H1 (cell line): ENCODE measurements around the gene PPIF. TPM values are rescaled to one million over a fixed set of nuclear protein-coding genes. Genes with fewer than 3 reads are reported as not detected.

Source experiments
- CTCF ChIA-PET: fragments of 300-600 bp; sonication (Branson Sonifier 250); formaldehyde crosslinking; loops from one replicate; lab custom pipeline; 2021; ENCODE audit not compliant: partially characterized antibody; lab: Charles Lee
- POLR2A ChIA-PET: fragments of 300-600 bp; sonication (Branson Sonifier 250); formaldehyde crosslinking; loops from one replicate; lab custom pipeline; 2021; ENCODE audit warnings: inconsistent platforms; ENCODE audit not compliant: partially characterized antibody; lab: Charles Lee
- DNase-seq, 2 experiments: peaks; one replicate each; pipeline versions ENCODE4 v3.0.0 to v3.0.0-alpha.2; 2010 to 2022; ENCODE audit warnings: low spot score in 2 of 2, low read depth in 1 of 2, mixed read lengths in 1 of 2
- FAIRE-seq: peaks from 2 replicates; lab custom pipeline; 2011; peaks lifted over from hg19 to GRCh38; lab: Jason Lieb, UNC
- H2AFZ ChIP-seq: 2 replicates; pipeline ENCODE4 v1.8.1; 2012; ENCODE audit warnings: low read length, inconsistent platforms
- H2AK5ac ChIP-seq: 2 replicates; pipeline ENCODE4 v1.6.1; 2013; ENCODE audit warnings: low read depth, low read length
- H2BK120ac ChIP-seq: replicated peaks from 2 replicates; pipeline ENCODE3; 2013; ENCODE audit warnings: low read depth, low read length, inconsistent platforms
- H2BK12ac ChIP-seq: 2 replicates; pipeline ENCODE4 v1.6.1; 2013; ENCODE audit warnings: low read depth, low read length
- H2BK15ac ChIP-seq: 2 replicates; pipeline ENCODE4 v1.6.1; 2013; ENCODE audit warnings: low read length
- H2BK20ac ChIP-seq: 2 replicates; pipeline ENCODE4 v1.6.1; 2013; ENCODE audit warnings: low read length
- H2BK5ac ChIP-seq: 2 replicates; pipeline ENCODE4 v1.6.1; 2013; ENCODE audit warnings: low read depth, low read length
- H3K14ac ChIP-seq: 2 replicates; pipeline ENCODE4 v1.6.1; 2013; ENCODE audit warnings: inconsistent platforms; ENCODE audit not compliant: insufficient read length
- H3K18ac ChIP-seq: 2 replicates; pipeline ENCODE4 v1.6.1; 2013; ENCODE audit warnings: low read length; ENCODE audit errors: extremely low read depth
- H3K23ac ChIP-seq: 2 replicates; pipeline ENCODE4 v1.6.1; 2013; ENCODE audit warnings: inconsistent platforms; ENCODE audit not compliant: insufficient read length
- H3K23me2 ChIP-seq: 2 replicates; pipeline ENCODE4 v1.6.1; 2013; ENCODE audit warnings: low read depth, low read length
- H3K27ac ChIP-seq: 2 replicates; pipeline ENCODE4 v1.6.1; 2011; ENCODE audit warnings: low read depth, low read length, inconsistent platforms
- H3K27me3 ChIP-seq, 4 experiments: replicated peaks in 1 of 4; 1 replicate in 1 of 4; 2 replicates in 3 of 4; pipeline versions ENCODE4 v1.6.1 to v1.8.1; 2011 to 2013; ENCODE audit warnings: low read length in 3 of 4, mild to moderate bottlenecking in 3 of 4, inconsistent platforms in 2 of 4, mixed read lengths in 2 of 4, moderate library complexity in 1 of 4; ENCODE audit not compliant: control insufficient read depth in 3 of 4, insufficient read depth in 3 of 4; ENCODE audit errors: extremely low read depth in 1 of 4
- H3K36me3 ChIP-seq, 4 experiments: 2 replicates each; pipeline versions ENCODE4 v1.6.1 to v1.8.1; 2011 to 2013; ENCODE audit warnings: mild to moderate bottlenecking in 4 of 4, low read length in 3 of 4, moderate library complexity in 2 of 4, control low read depth in 1 of 4, inconsistent platforms in 1 of 4; ENCODE audit not compliant: insufficient read depth in 4 of 4, control insufficient read depth in 2 of 4
- H3K4ac ChIP-seq: replicated peaks from 2 replicates; pipeline ENCODE3; 2013; ENCODE audit warnings: low read length, low read depth, mixed read lengths, inconsistent platforms; ENCODE audit not compliant: insufficient read length
- H3K4me1 ChIP-seq, 4 experiments: replicated peaks in 1 of 4; 1 replicate in 1 of 4; 2 replicates in 3 of 4; pipeline versions ENCODE4 v1.6.1 to v1.8.1; 2011 to 2013; ENCODE audit warnings: low read length in 3 of 4, inconsistent platforms in 2 of 4, mixed read lengths in 1 of 4; ENCODE audit not compliant: insufficient read depth in 4 of 4, control insufficient read depth in 3 of 4
- H3K4me2 ChIP-seq, 2 experiments: 2 replicates each; pipeline versions ENCODE4 v1.6.1 to v1.8.1; 2011 to 2013; ENCODE audit warnings: low read depth in 2 of 2, low read length in 2 of 2, control low read depth in 1 of 2, inconsistent platforms in 1 of 2, mild to moderate bottlenecking in 1 of 2; ENCODE audit not compliant: insufficient read depth in 1 of 2
- H3K4me3 ChIP-seq, 4 experiments: fragments of 200-600, 300-600 bp in 1 of 4; sonication (generic), shearing (Covaris generic), sonication (Bioruptor Twin) in 1 of 4; 2 replicates each; pipeline versions ENCODE4 v1.5.1 to v1.8.1; 2011 to 2016; ENCODE audit warnings: low read length in 4 of 4, low read depth in 3 of 4, control low read depth in 2 of 4, inconsistent platforms in 2 of 4, mild to moderate bottlenecking in 2 of 4, mixed read lengths in 1 of 4, moderate library complexity in 1 of 4; ENCODE audit not compliant: insufficient read depth in 2 of 4; ENCODE audit errors: extremely low read depth in 1 of 4
- H3K56ac ChIP-seq: replicated peaks from 2 replicates; pipeline ENCODE3; 2013; ENCODE audit warnings: low read depth, mild to moderate bottlenecking, mixed read lengths, low read length, inconsistent platforms; ENCODE audit not compliant: insufficient read length
- H3K79me1 ChIP-seq: 2 replicates; pipeline ENCODE4 v1.6.1; 2013; ENCODE audit warnings: low read depth, low read length, control low read depth
- H3K79me2 ChIP-seq, 2 experiments: 2 replicates each; pipeline versions ENCODE4 v1.6.1 to v1.8.1; 2012 to 2013; ENCODE audit warnings: low read length in 2 of 2, mild to moderate bottlenecking in 2 of 2, inconsistent platforms in 1 of 2; ENCODE audit not compliant: insufficient read depth in 2 of 2, control insufficient read depth in 1 of 2
- H3K9ac ChIP-seq, 4 experiments: replicated peaks in 1 of 4; 1 replicate in 1 of 4; 2 replicates in 3 of 4; pipeline versions ENCODE4 v1.6.1 to v1.8.1; 2011 to 2013; ENCODE audit warnings: low read depth in 3 of 4, low read length in 3 of 4, control low read depth in 2 of 4, mild to moderate bottlenecking in 2 of 4, moderate library complexity in 2 of 4, inconsistent platforms in 1 of 4; ENCODE audit errors: extremely low read depth in 1 of 4
- H3K9me3 ChIP-seq, 2 experiments: 2 replicates each; pipeline versions ENCODE4 v1.6.1 to v1.8.1; 2012 to 2013; ENCODE audit warnings: mild to moderate bottlenecking in 2 of 2, moderate library complexity in 2 of 2, control low read depth in 1 of 2, inconsistent platforms in 1 of 2, low read depth in 1 of 2, low read length in 1 of 2, mixed read lengths in 1 of 2; ENCODE audit not compliant: insufficient read depth in 2 of 2
- H4K20me1 ChIP-seq, 2 experiments: replicated peaks in 1 of 2; 2 replicates each; pipeline versions ENCODE3 to v1.8.1; 2011 to 2013; ENCODE audit warnings: inconsistent platforms in 2 of 2, low read length in 2 of 2, mild to moderate bottlenecking in 1 of 2; ENCODE audit not compliant: insufficient read depth in 2 of 2, control insufficient read depth in 1 of 2
- H4K5ac ChIP-seq: 2 replicates; pipeline ENCODE4 v1.6.1; 2013; ENCODE audit warnings: low read length, low read depth, mixed read lengths, inconsistent platforms; ENCODE audit not compliant: insufficient read length
- H4K8ac ChIP-seq: 2 replicates; pipeline ENCODE4 v1.8.0; 2013; ENCODE audit warnings: mild to moderate bottlenecking, moderate library complexity, low read length, inconsistent platforms; ENCODE audit not compliant: insufficient read depth; ENCODE audit errors: extremely low read depth
- H4K91ac ChIP-seq: replicated peaks from 2 replicates; pipeline ENCODE3; 2013; ENCODE audit warnings: low read length, mixed read lengths, inconsistent platforms; ENCODE audit not compliant: insufficient read length
- CHD2 ChIP-seq: IDR thresholded peaks from 2 replicates; pipeline ENCODE4 v1.6.1; 2012; ENCODE audit warnings: low read length, improper control_type of control experiment
- KDM1A ChIP-seq: fragments of 200-600, 300-600 bp; sonication (generic); IDR thresholded peaks from 2 replicates; pipeline ENCODE4 v1.7.1; 2016; ENCODE audit warnings: mild to moderate bottlenecking, low read length, borderline replicate concordance
- KDM4A ChIP-seq: IDR thresholded peaks from one replicate; pipeline ENCODE4 v1.7.1; 2012; ENCODE audit warnings: low read depth, mild to moderate bottlenecking, moderate library complexity, low read length, inconsistent platforms; ENCODE audit not compliant: severe bottlenecking
- KDM5A ChIP-seq: fragments of 200-600 bp; IDR thresholded peaks from 2 replicates; pipeline ENCODE4 v1.7.1; 2012; ENCODE audit warnings: mild to moderate bottlenecking, low read length, inconsistent platforms, mixed read lengths
- PHF8 ChIP-seq: fragments of 200-600 bp; sonication (generic); conservative IDR thresholded peaks from 2 replicates; pipeline ENCODE4 v1.7.1; 2012; ENCODE audit warnings: low read depth, mild to moderate bottlenecking, inconsistent platforms, low read length, moderate library complexity
- SIRT6 ChIP-seq: IDR thresholded peaks from one replicate; pipeline ENCODE4 v1.7.1; 2012; ENCODE audit warnings: low read length, inconsistent platforms
- SP4 ChIP-seq: IDR thresholded peaks from 2 replicates; pipeline ENCODE4 v1.6.1; 2012; ENCODE audit warnings: low read length, inconsistent platforms
- TAF7 ChIP-seq: optimal IDR thresholded peaks from 2 replicates; pipeline ENCODE3; 2011; ENCODE audit warnings: low read depth, mild to moderate bottlenecking, inconsistent platforms, low read length, moderate library complexity, borderline replicate concordance
- ZNF274 ChIP-seq: IDR thresholded peaks from 2 replicates; pipeline ENCODE4 v1.7.0; 2012; ENCODE audit warnings: low read length, borderline replicate concordance; ENCODE audit errors: extremely low read depth
- WGBS, 2 experiments: shearing (Covaris generic) in 1 of 2; methylation state at CpG; one replicate each; pipeline versions ENCODE4 v1.1.6 to v1.1.7; 2013 to 2015; ENCODE audit warnings: low lambda C conversion rate in 2 of 2, mixed read lengths in 2 of 2, inconsistent platforms in 1 of 2, low coverage in 1 of 2, missing lambda C conversion rate in 1 of 2; ENCODE audit not compliant: insufficient replicate concordance in 2 of 2, insufficient coverage in 1 of 2, insufficient read length in 1 of 2; ENCODE audit errors: extremely low coverage in 1 of 2, missing lambda C conversion rate in 1 of 2; 5-methylcytosine and 5-hydroxymethylcytosine counted together
- long read RNA-seq, 2 experiments: library from RNA in 1 of 2; library from capped mRNA in 1 of 2; stranded (forward); transcript quantifications; one replicate each; pipeline ENCODE4 v2.0.0, GENCODE V29; 2021; ENCODE audit warnings: inconsistent platforms in 1 of 2
- polyA minus RNA-seq, 3 experiments: library from RNA; depleted of rRNA, polyadenylated mRNA; stranded (reverse); fragments of >200 nt; gene quantifications; 1 replicate in 2 of 3; 2 replicates in 1 of 3; pipeline ENCODE4 v1.2.3, GENCODE V29; 2011
- polyA plus RNA-seq, 7 experiments: library from polyadenylated mRNA; depleted of rRNA in 3 of 7; stranded (reverse) in 5 of 7; unstranded in 2 of 7; fragments of >200 nt in 5 of 7; fragments of 200-250 nt in 2 of 7; gene quantifications; 1 replicate in 5 of 7; 2 replicates in 1 of 7; 4 replicates in 1 of 7; pipeline versions ENCODE4 v1.2.1 to v1.2.3, GENCODE V29; 2011 to 2013; ENCODE audit warnings: missing spikeins in 2 of 7, mixed read lengths in 2 of 7
- total RNA-seq: library from RNA; stranded (reverse); fragmentation: NEBNext Ultra II Directional; extraction: Animal tissue kit (Norgen Biotek cat#: 25700); gene quantifications from 2 replicates; pipeline ENCODE4 v1.2.1, GENCODE V29; 2021

The PPIF gene
- total RNA-seq (70.2 and 74.9 TPM in 2 replicates), polyA plus RNA-seq (2011; rRNA removed) (77.6 and 107 TPM in 2 replicates), polyA minus RNA-seq (2011; rRNA and poly(A)+ RNA removed) (62.8 and 81.2 TPM in 2 replicates)
- polyA plus RNA-seq (2011; cell fraction: cytosol; rRNA removed) = 91.0 TPM
- 104 TPM for polyA plus RNA-seq (2011; cell fraction: nucleus; rRNA removed)
- polyA plus RNA-seq (2012, experiment 1 of 2) = 66.7 to 100 TPM (median 84.3 TPM) in 4 replicates
- polyA plus RNA-seq (2012, experiment 2 of 2) = 67.0 TPM
- 54.5 TPM for polyA plus RNA-seq (2013, experiment 1 of 2)
- 54.9 TPM for polyA plus RNA-seq (2013, experiment 2 of 2)
- 40.5 TPM for polyA minus RNA-seq (2011; cell fraction: cytosol; rRNA and poly(A)+ RNA removed)
- polyA minus RNA-seq (2011; cell fraction: nucleus; rRNA and poly(A)+ RNA removed) = 52.5 TPM
- long read RNA-seq, experiment 1, transcript PPIF-201 (6 exons, 2,190 nt) = major isoform, 65 of 120 reads
- long read RNA-seq, experiment 1, partial matches to known transcripts = 17 of 120 reads
- long read RNA-seq, experiment 1, other reads (novel, unspliced or antisense) = 37 of 120 reads
- long read RNA-seq, experiment 2, partial matches to known transcripts = 0 of 2 reads
- long read RNA-seq, experiment 2, other reads (novel, unspliced or antisense) = 2 of 2 reads

DNA sequence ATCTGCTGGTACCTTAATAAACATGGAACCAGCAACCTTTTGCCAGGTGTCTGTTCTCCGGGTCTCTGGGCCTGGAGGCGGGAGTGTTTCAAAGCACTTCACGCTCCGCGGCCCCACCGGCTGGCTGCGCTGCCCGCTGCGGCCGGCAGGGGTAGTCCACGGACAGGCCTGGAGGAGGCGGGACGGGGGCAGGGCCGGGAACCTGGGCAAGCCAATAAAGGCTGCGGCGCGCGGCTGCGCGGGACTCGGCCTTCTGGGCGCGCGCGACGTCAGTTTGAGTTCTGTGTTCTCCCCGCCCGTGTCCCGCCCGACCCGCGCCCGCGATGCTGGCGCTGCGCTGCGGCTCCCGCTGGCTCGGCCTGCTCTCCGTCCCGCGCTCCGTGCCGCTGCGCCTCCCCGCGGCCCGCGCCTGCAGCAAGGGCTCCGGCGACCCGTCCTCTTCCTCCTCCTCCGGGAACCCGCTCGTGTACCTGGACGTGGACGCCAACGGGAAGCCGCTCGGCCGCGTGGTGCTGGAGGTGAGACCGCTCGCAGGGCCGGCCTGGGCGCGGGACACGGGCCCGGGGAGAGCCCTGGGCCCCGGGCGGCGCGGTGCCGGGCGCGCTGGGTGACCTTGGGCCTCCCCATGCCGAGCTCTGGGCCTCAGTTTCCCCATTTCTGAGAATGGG, at the start of gene PPIF:
Gene PPIF (plus strand): TSS at position 244 of the 668 bp plus-strand sequence. CDS start 80 bp downstream, at position 324.
- Histone ChIP-seq H3K14ac (no peak within 1 kb of the TSS), H3K9me3 (no peaks in the 10 kb centered on the region), H2BK5ac (no peak within 1 kb of the TSS), H3K4me1 (peaks cover 0 to 14% (median 6%) of the 10 kb centered on the region in 4 experiments; a peak in 6 of 7 replicates), H3K79me2 (peaks cover 0 to 11% of the 10 kb centered on the region in 2 experiments; a peak in 1 of 4 replicates), H4K5ac (peak within 1 kb of the TSS; percentile 31), H2BK120ac (no peak within 1 kb of the TSS), H2BK20ac (no peak within 1 kb of the TSS), H3K27me3 (no peaks in the 10 kb centered on the region), H2BK15ac (peak within 1 kb of the TSS; percentile 29; the same call in 1 of the 2 replicates), H2BK12ac (no peak within 1 kb of the TSS), H3K23me2 (peaks cover 8% of the 10 kb centered on the region; the same call in 1 of the 2 replicates), H3K27ac (peak within 1 kb of the TSS; percentile 43; the same call in 1 of the 2 replicates), H3K36me3 (peaks cover 12 to 30% (median 18%) of the 10 kb centered on the region in 4 experiments; a peak in 7 of 8 replicates), H2AK5ac (no peak within 1 kb of the TSS), H3K4me3 (peak within 1 kb of the TSS; percentile 54 to 77 (median 58)), H4K91ac (peak within 1 kb of the TSS; percentile 94), H3K9ac (peak within 1 kb of the TSS; percentile 21 to 93 (median 62); a peak in 6 of 7 replicates), H3K4ac (no peak within 1 kb of the TSS), H4K20me1 (peaks cover 12 to 15% of the 10 kb centered on the region in 2 experiments), H4K8ac (peak within 1 kb of the TSS; percentile 92), H3K4me2 (peak within 1 kb of the TSS; percentile 64 to 92), H3K18ac (peak within 1 kb of the TSS; percentile 93), H3K23ac (no peak within 1 kb of the TSS), H3K79me1 (peaks cover 15% of the 10 kb centered on the region; the same call in 1 of the 2 replicates), H2AFZ (peak within 1 kb of the TSS; percentile 16), H3K56ac (no peak within 1 kb of the TSS)
- ChIA-PET CTCF (interaction anchor here (0.6 to 6.6 kb wide), 19 partner anchors 11 to 811 kb away, joined by 3 to 50 read pairs (median 3); no protein-coding TSS in a partner anchor), POLR2A (interaction anchor here (0.8 to 2.2 kb wide), 12 partner anchors 11 to 190 kb away, joined by 3 to 12 read pairs (median 3); no protein-coding TSS in a partner anchor)
- DNase-seq (peak; percentile 64 to 98), FAIRE-seq (no peak)
- whole genome bisulfite sequencing, 2 experiments = 2% methylated on average over 39 of the region's 77 CpGs; no CpG with 5 or more reads in 1 of the 2 experiments
- TF ChIP-seq ZNF274 (no peak), SIRT6 (no peak), KDM1A (no peak), KDM4A (peak; percentile 89), CHD2 (no peak), SP4 (no peak; the same call in 1 of the 2 replicates), PHF8 (peak; percentile 75), KDM5A (no peak), TAF7 (no peak)
